ENCODE measurements around the gene CNOT3.

CNOT3 gene

DNA sequence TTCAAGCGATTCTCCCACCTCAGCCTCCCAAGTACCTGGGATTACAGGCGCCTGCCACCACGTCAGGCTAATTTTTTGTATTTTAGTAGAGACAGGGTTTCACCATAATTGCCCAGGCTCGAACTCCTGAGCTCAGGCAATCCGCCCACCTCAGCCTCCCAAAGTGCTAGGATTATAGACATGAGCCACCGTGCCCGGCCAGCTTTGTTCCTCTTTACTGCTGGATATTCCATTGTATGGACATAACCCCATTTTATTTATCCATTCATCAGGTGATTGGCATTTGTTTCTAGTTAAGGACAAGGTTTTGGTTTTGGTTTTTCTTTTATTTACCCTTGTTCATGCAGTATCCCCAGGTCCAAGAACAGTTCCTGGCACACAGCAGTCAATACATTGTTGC, 59.0 kb downstream of the CNOT3 start:
- DNase-seq, result no peak

DNA sequence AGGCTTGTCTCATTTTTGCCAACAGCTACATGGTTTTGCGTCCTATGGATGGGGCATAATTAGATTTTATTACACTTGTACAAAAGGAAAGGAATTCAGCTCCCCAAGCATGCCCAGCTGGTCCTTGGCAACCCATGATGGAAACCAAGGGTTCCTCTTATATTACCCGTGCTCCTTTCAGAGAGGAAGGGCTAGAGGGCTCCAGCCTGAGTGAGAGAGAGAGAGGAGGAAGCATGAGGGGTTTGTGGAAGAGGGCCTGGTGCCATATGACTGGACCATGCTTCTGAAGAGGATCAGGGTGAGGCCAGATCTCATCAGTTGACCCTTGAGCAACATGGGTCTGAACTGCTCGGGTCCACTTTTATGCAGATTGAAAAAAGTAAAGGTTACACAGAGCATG, 59.6 kb downstream of the CNOT3 start:
- no peak for DNase-seq

DNA sequence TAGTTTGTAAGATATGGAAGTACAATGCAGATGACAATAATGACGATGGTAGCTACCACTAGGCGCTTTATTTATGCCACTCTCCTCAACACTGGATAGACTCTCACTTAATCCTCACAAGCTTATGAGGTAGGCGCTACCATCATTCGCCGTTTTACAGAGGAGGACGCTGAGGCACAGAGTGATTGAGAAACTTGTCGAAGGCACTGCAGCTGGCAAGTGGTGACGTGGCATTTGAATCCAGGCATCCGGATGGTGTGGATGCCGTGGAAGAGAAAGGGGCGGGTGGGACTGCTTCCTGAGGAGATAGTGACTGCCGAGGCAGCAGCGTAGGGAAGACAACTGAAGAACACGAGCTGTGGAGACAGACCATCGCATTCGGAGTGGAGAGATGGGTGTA, 61.8 kb downstream of the CNOT3 start:
- no peak for DNase-seq

DNA sequence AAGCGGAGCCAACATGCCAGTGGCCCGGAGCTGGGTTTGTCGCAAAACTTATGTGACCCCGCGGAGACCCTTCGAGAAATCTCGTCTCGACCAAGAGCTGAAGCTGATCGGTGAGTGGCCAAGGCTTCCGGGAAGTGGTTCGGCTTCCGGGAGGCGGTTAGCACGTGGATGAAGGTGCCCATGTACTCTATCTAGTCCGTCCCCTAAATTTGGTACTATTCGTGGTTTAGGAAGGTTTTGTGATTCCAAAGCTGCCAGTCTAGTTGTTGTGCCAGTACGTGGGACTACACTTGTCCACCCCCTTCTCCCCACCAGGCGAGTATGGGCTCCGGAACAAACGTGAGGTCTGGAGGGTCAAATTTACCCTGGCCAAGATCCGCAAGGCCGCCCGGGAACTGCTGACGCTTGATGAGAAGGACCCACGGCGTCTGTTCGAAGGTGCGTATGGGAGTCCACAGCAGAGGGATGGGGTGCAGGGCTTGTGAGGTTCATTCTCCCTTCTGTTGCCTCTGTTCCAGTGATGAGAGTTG, 63.7 kb downstream of the CNOT3 start:
- DNase-seq, result no peak

DNA sequence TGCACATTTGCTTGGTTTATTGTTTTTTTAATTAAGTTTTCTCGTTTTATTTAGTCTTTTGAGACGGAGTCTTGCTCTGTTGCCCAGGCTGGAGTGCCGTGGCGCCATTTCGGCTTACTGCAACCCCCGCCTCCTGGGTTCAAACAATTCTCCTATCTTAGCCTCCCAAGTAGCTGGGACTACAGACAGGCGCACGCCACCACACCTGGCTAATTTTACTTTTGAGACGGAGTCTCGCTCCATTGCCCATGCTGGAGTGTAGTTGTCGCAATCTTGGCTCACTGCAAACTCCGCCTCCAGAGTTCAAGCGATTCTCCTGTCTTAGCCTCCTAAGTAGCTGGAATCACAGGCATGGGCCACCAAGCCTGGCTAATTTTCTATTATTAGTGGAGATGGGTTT, 64.4 kb downstream of the CNOT3 start:
- no peak for DNase-seq

DNA sequence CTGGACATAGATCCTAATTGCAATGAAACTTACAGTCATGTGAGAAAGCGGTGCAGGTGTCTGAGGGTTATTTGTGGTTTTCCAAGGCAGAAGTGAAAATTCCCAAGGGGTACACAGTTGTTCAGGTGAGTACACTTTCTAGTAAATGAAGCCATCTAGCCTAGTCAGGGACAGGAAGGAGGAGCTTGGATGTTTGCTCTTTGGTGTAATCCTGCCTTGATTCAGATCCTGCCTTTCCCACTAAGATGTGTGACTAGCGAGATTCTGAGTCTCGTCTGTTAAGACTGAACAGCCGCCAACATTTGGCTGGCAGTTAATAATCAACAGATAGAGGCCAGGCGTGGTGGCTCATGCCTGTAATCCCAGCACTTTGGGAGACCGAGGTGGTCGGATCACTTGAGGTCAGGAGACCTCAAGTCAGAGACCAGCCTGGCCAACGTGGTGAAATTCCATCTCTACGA, 65.6 kb downstream of the CNOT3 start:
- DNase-seq, result no peak

DNA sequence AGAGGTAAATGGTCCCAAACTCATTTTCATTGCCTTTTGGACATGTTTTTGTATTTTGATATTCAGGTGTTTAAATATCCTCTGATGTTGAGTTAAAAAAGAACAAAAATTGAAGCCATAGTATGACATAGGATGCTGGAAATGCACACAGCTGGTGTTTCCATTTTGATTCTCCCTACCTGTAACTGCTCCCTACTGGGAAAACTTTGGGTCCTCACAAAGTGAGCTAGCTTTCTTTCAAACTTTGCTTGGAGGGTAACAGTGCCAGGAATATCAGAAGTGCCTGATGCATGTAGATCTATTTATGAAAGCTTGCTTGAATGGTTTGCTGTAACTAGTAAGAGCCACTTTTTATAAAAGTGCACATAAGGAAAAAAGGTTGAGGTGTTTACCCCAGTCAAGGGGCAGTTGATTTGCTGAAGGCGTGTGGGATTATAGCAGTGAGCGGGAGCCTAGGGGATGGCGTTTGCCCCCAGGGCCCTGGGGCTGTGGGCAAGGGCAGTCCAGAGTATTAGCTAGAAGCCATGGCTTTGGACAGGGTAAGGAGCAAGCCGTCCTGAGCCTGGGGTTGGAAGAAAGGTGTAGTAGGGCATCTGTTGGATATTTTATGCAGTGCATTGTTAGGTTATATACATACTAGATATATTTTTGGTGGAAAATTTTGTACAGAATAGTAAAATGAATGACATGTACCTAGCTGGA, 67.4 kb downstream of the CNOT3 start:
- no peak for DNase-seq

Measured in T-helper 1 cell (primary cell).